Upper lobe of left lung (tissue), 4 donors: Measurements from ENCODE around the gene CYP4F12.

Experiments
- CTCF ChIP-seq, 6 experiments: fragments of 450-650 bp in 4 of 6; fragments of 200-600 bp in 2 of 6; sonication (generic) in 2 of 6; IDR thresholded peaks; one replicate each; pipeline ENCODE4 v1.5.1; 2016 to 2019; ENCODE audit warnings: antibody characterized with exemption in 6 of 6
- EP300 ChIP-seq, 4 donors: sonication (generic); formaldehyde crosslinking; IDR thresholded peaks; one replicate each; pipeline ENCODE4 v1.5.1; 2017; ENCODE audit warnings: antibody characterized with exemption in 4 of 4, control low read depth in 2 of 4
- POLR2A ChIP-seq, 4 donors: fragments of 450-650 bp; IDR thresholded peaks; one replicate each; pipeline ENCODE4 v1.5.1; 2016 to 2017; ENCODE audit warnings: antibody characterized with exemption in 4 of 4, mild to moderate bottlenecking in 2 of 4
- POLR2AphosphoS5 ChIP-seq, 2 donors: sonication (generic); formaldehyde crosslinking; IDR thresholded peaks; one replicate each; pipeline ENCODE4 v1.5.1; 2017; ENCODE audit warnings: antibody characterized with exemption in 2 of 2

GRCh38 chr19:15623711-15624318 is 49.1 kb upstream of the CYP4F12 start:
- TF ChIP-seq CTCF (IDR thresholded peaks at IDR 0.05): no peak
- no peak for TF ChIP-seq POLR2A (IDR thresholded peaks at IDR 0.05)
- no peak for TF ChIP-seq POLR2AphosphoS5 (IDR thresholded peaks at IDR 0.05)
- no peak for TF ChIP-seq EP300 (IDR thresholded peaks at IDR 0.05)
